ENCODE measurements around the gene PLXNA1.

PLXNA1 gene

GRCh38 chr3:126960604-126960995, 22.3 kb upstream of the PLXNA1 start:
- no peak for TF ChIP-seq POLR2AphosphoS5 (IDR thresholded peaks at IDR 0.05; ENCODE audit: low read depth)
- TF ChIP-seq CTCF (IDR thresholded peaks at IDR 0.05; ENCODE audit: insufficient read depth, low read length), result no peak
- TF ChIP-seq REST (IDR thresholded peaks at IDR 0.05; ENCODE audit: insufficient replicate concordance, low read depth), result no peak
- TF ChIP-seq GABPA (IDR thresholded peaks at IDR 0.05; ENCODE audit: low read depth), result no peak
- TF ChIP-seq SPI1 (IDR thresholded peaks at IDR 0.05; ENCODE audit: borderline replicate concordance, low read depth), result no peak
- Histone ChIP-seq H3K4me3 (replicated peaks; ENCODE audit: insufficient read depth, low read length) (no peak overlapping the region), H3K27me3 (ENCODE audit: insufficient read depth, poor library complexity, severe bottlenecking) (no peaks in the 10 kb centered on the region), H3K27ac (replicated peaks) (no peak overlapping the region)
- DNase-seq (ENCODE audit: low read depth in 1 of 2, low spot score in 1 of 2), result no peak

- Histone ChIP-seq H3K27me3 (ENCODE audit: insufficient read depth, poor library complexity, severe bottlenecking) (no peaks in the 10 kb centered on the region), H3K4me3 (replicated peaks; ENCODE audit: insufficient read depth, low read length) (no peak overlapping the region), H3K27ac (replicated peaks) (no peak overlapping the region)
- TF ChIP-seq GABPA (IDR thresholded peaks at IDR 0.05; ENCODE audit: low read depth) (no peak), POLR2AphosphoS5 (IDR thresholded peaks at IDR 0.05; ENCODE audit: low read depth) (no peak), REST (IDR thresholded peaks at IDR 0.05; ENCODE audit: insufficient replicate concordance, low read depth) (no peak), SPI1 (IDR thresholded peaks at IDR 0.05; ENCODE audit: borderline replicate concordance, low read depth) (no peak), CTCF (IDR thresholded peaks at IDR 0.05; ENCODE audit: insufficient read depth, low read length) (no peak)
- DNase-seq (ENCODE audit: low read depth in 1 of 2, low spot score in 1 of 2), result no peak
Measured at GRCh38 chr3:126961191-126961790, 21.6 kb upstream of the PLXNA1 start.

GRCh38 chr3:126961791-126962461, 21.0 kb upstream of the PLXNA1 start:
- H3K27me3 ChIP-seq (ENCODE audit: insufficient read depth, poor library complexity, severe bottlenecking), result no peaks in the 10 kb centered on the region
- no peak for DNase-seq (ENCODE audit: low read depth in 1 of 2, low spot score in 1 of 2)
- H3K27ac ChIP-seq (replicated peaks), result no peak overlapping the region
- H3K4me3 ChIP-seq (replicated peaks; ENCODE audit: insufficient read depth, low read length), result no peak overlapping the region
- no peak for TF ChIP-seq SPI1 (IDR thresholded peaks at IDR 0.05; ENCODE audit: borderline replicate concordance, low read depth)
- TF ChIP-seq POLR2AphosphoS5 (IDR thresholded peaks at IDR 0.05; ENCODE audit: low read depth), result no peak
- no peak for TF ChIP-seq GABPA (IDR thresholded peaks at IDR 0.05; ENCODE audit: low read depth)
- no peak for TF ChIP-seq REST (IDR thresholded peaks at IDR 0.05; ENCODE audit: insufficient replicate concordance, low read depth)
- no peak for TF ChIP-seq CTCF (IDR thresholded peaks at IDR 0.05; ENCODE audit: insufficient read depth, low read length)

Data from HL-60 (cell line).